Psoas muscle (tissue), 8 donors: ENCODE measurements around the gene RNF157. TPM values are rescaled to one million over a fixed set of nuclear protein-coding genes. Genes with fewer than 3 reads are reported as not detected.

ENCODE experiments used
- ATAC-seq, 4 donors: fragments of 200-7000 bp; cut with Tn5 transposase; one replicate each; pipeline ENCODE4 v1.9.1; 2020; ENCODE audit warnings: moderate library complexity in 3 of 4, mild to moderate bottlenecking in 2 of 4
- DNase-seq, 2 donors: peaks; one replicate each; pipeline ENCODE4 v3.0.0-alpha.2; 2020
- H3K27ac ChIP-seq: fragments of 200-600 bp; one replicate; pipeline ENCODE4 v1.8.0; 2022
- H3K27me3 ChIP-seq, 3 donors: fragments of 200-600 bp in 1 of 3; one replicate each; pipeline versions ENCODE4 v1.6.1 to v1.8.0; 2013 to 2022; ENCODE audit warnings: low read length in 2 of 3, mild to moderate bottlenecking in 2 of 3, moderate library complexity in 1 of 3; ENCODE audit not compliant: insufficient read depth in 3 of 3
- H3K36me3 ChIP-seq, 2 donors: fragments of 200-600 bp in 1 of 2; one replicate each; pipeline versions ENCODE4 v1.6.1 to v1.8.0; 2013 to 2022; ENCODE audit warnings: low read depth in 1 of 2, mild to moderate bottlenecking in 1 of 2, moderate library complexity in 1 of 2; ENCODE audit not compliant: insufficient read depth in 1 of 2
- H3K4me1 ChIP-seq: fragments of 200-600 bp; one replicate; pipeline ENCODE4 v1.8.0; 2022
- H3K4me3 ChIP-seq: fragments of 200-600 bp; one replicate; pipeline ENCODE4 v1.8.0; 2022; ENCODE audit warnings: mild to moderate bottlenecking
- H3K9me3 ChIP-seq: fragments of 200-600 bp; one replicate; pipeline ENCODE4 v1.8.0; 2022
- CTCF ChIP-seq: fragments of 200-600 bp; IDR thresholded peaks from one replicate; pipeline ENCODE4 v1.8.0; 2022; ENCODE audit warnings: antibody characterized with exemption
- WGBS, 3 donors: extraction: QIAGEN DNeasy Blood & Tissue Kit; methylation state at CpG; one replicate each; pipeline versions ENCODE4 v1.1.6 to v1.1.7; 2013; 5-methylcytosine and 5-hydroxymethylcytosine counted together
- intact Hi-C, 2 donors: fragments of 100-400 bp; cut with DNase I; formaldehyde crosslinking; loops; one replicate each; pipeline versions ENCODE4 v1.11.0 to v1.14.2; 2022
- polyA plus RNA-seq, 3 donors: library from polyadenylated mRNA; stranded (reverse); fragments of 200-250 nt; gene quantifications; one replicate each; pipeline ENCODE4 v1.2.3, GENCODE V29; 2013
- total RNA-seq, 4 donors: library from RNA; stranded (reverse); fragmentation: NEBNext Ultra II Directional in 2 of 4; extraction: Animal tissue kit (Norgen Biotek cat#: 25700) in 2 of 4; gene quantifications; one replicate each; pipeline versions ENCODE4 v1.2.1 to v1.2.4, GENCODE V29; 2021 to 2023
- donor health status: healthy with polysubstance abuse.
- donor health status: DM: no; HTN: no; CAD: no; lungs with moderate emphysema.
- donor health status: Bipolar disorder and iron deficiency.
- donor health status: healthy.
- donor health status: DM: yes; HTN: yes; CAD: no.
- donor health status: DM: no; HTN: no; CAD: no.
- donor health status: DM: no; HTN: no; CAD: no.
- donor health status: DM: yes; HTN: yes; CAD: no.

The RNF157 gene
- total and polyA plus RNA-seq, 7 donors, result 14.9 to 90.1 (median 69.3) TPM

- H3K4me3 ChIP-seq, result no peak overlapping the region
- TF ChIP-seq CTCF, result no peak
- DNase-seq, result peak in 1 of 2 donors; percentile 51
- H3K27me3 ChIP-seq, result peaks cover 0 to 51% (median 24%) of the 10 kb centered on the region in 3 donors
- ATAC-seq, result no peak
- WGBS, 3 donors, result 33 to 48% (median 36%) methylated on average over 59 to 78 of the region's 78 CpGs
- H3K36me3 ChIP-seq, result peaks cover 0 to 7% of the 10 kb centered on the region in 2 donors
- no peaks in the 10 kb centered on the region for H3K9me3 ChIP-seq
- peaks cover 11% of the 10 kb centered on the region for H3K4me1 ChIP-seq
- intact Hi-C loops, result no loop called here
- no peak overlapping the region for H3K27ac ChIP-seq
Observed at GRCh38 chr17:76139801-76140660, 100.3 kb downstream of the RNF157 start.

- TF ChIP-seq CTCF, result no peak
- Histone ChIP-seq H3K27me3 (peaks cover 0 to 56% (median 24%) of the 10 kb centered on the region in 3 donors), H3K27ac (no peak overlapping the region), H3K36me3 (no peaks in the 10 kb centered on the region), H3K4me3 (no peak overlapping the region), H3K4me1 (peaks cover 11% of the 10 kb centered on the region), H3K9me3 (no peaks in the 10 kb centered on the region)
- intact Hi-C loops, result no loop called here
- ATAC-seq, result no peak
- DNase-seq, result no peak
- WGBS, 3 donors, result 61 to 68% (median 62%) methylated on average over 15 of the region's 15 CpGs
Observed at GRCh38 chr17:76138896-76139752, 101.2 kb downstream of the RNF157 start.

GRCh38 chr17:76138234-76138895 is 101.9 kb downstream of the RNF157 start:
- peaks cover 0 to 59% (median 27%) of the 10 kb centered on the region in 3 donors for H3K27me3 ChIP-seq
- WGBS, 3 donors, result 24 to 34% (median 31%) methylated on average over 20 to 23 of the region's 23 CpGs
- intact Hi-C loops, result no loop called here
- H3K27ac ChIP-seq, result no peak overlapping the region
- no peaks in the 10 kb centered on the region for H3K36me3 ChIP-seq
- TF ChIP-seq CTCF, result no peak
- H3K4me1 ChIP-seq, result peaks cover 11% of the 10 kb centered on the region
- no peaks in the 10 kb centered on the region for H3K9me3 ChIP-seq
- ATAC-seq, result peak in 3 of 4 donors; percentile 11 to 25 (median 19)
- peak in 1 of 2 donors; percentile 50 for DNase-seq
- no peak overlapping the region for H3K4me3 ChIP-seq

- Histone ChIP-seq H3K27me3 (peaks cover 0 to 67% (median 27%) of the 10 kb centered on the region in 3 donors), H3K36me3 (no peaks in the 10 kb centered on the region), H3K27ac (no peak overlapping the region), H3K4me3 (no peak overlapping the region), H3K9me3 (no peaks in the 10 kb centered on the region), H3K4me1 (peaks cover 11% of the 10 kb centered on the region)
- DNase-seq (peak in 1 of 2 donors; percentile 55), ATAC-seq (no peak)
- TF ChIP-seq CTCF, result no peak
- 51 to 56% (median 52%) methylated on average over 37 to 54 of the region's 54 CpGs for WGBS, 3 donors
- intact Hi-C loops, result no loop called here
Observed at GRCh38 chr17:76137351-76138233, 102.7 kb downstream of the RNF157 start.
